ENCODE measurements around the gene TMEM151B. TPM values are rescaled to one million over a fixed set of nuclear protein-coding genes. Genes with fewer than 3 reads are reported as not detected.

TMEM151B gene
- total RNA-seq, 3 donors from 2014 or later (not counting 1 experiment from before 2014, with no cell fraction given), result not detected

DNA sequence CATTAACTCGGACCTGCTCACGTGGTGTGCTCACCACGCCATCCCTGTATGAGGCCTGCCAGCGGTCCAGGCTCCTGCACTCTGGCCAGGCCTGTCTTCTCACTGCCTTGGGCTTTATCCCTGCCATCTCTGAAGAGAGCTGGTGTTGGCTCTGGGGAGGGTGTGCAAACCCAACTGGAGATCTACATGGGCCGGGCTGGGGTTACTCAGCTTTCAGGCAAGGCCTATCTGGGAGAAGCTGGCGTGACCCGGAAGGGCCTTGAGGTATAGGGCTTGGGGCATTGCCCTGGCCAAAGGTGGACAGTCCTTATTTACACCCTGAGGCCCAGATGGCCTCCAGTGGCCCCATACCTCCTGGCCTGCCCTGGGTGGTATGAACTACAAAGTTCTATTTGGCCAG lies 41.8 kb upstream of the TMEM151B start:
- ATAC-seq (no peak), DNase-seq (no peak)
- peaks cover 12% of the 10 kb centered on the region for H3K4me1 ChIP-seq (ENCODE audit: control insufficient read depth, insufficient read depth, low read length)
- H3K27me3 ChIP-seq (ENCODE audit: control insufficient read depth, insufficient read depth, low read length), result no peaks in the 10 kb centered on the region
- TF ChIP-seq, protein P1, sequence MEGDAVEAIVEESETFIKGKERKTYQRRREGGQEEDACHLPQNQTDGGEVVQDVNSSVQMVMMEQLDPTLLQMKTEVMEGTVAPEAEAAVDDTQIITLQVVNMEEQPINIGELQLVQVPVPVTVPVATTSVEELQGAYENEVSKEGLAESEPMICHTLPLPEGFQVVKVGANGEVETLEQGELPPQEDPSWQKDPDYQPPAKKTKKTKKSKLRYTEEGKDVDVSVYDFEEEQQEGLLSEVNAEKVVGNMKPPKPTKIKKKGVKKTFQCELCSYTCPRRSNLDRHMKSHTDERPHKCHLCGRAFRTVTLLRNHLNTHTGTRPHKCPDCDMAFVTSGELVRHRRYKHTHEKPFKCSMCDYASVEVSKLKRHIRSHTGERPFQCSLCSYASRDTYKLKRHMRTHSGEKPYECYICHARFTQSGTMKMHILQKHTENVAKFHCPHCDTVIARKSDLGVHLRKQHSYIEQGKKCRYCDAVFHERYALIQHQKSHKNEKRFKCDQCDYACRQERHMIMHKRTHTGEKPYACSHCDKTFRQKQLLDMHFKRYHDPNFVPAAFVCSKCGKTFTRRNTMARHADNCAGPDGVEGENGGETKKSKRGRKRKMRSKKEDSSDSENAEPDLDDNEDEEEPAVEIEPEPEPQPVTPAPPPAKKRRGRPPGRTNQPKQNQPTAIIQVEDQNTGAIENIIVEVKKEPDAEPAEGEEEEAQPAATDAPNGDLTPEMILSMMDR (IDR thresholded peaks at IDR 0.05), result no peak
- Mint-ChIP-seq H3K27ac (no peak overlapping the region), H3K4me3 (no peak overlapping the region), H3K9me3 (no peaks in the 10 kb centered on the region), H3K4me1 (peaks cover 9 to 11% of the 10 kb centered on the region in 2 donors), H3K27me3 (ENCODE audit: low read depth in 2 of 2) (no peaks in the 10 kb centered on the region), H3K36me3 (no peaks in the 10 kb centered on the region)
- intact Hi-C loops (cut with micrococcal nuclease), result no loop called here
- H3K4me3 ChIP-seq (ENCODE audit: low read length), result no peak overlapping the region
- H3K27ac ChIP-seq (ENCODE audit: low read length), result no peak overlapping the region
- WGBS (ENCODE audit: insufficient coverage), result 98% methylated on average over 7 of the region's 7 CpGs
- no peaks in the 10 kb centered on the region for H3K9me3 ChIP-seq (ENCODE audit: control insufficient read depth, insufficient read depth, low read length)
- H3K36me3 ChIP-seq (ENCODE audit: control insufficient read depth, insufficient read depth, low read length), result no peaks in the 10 kb centered on the region

DNA sequence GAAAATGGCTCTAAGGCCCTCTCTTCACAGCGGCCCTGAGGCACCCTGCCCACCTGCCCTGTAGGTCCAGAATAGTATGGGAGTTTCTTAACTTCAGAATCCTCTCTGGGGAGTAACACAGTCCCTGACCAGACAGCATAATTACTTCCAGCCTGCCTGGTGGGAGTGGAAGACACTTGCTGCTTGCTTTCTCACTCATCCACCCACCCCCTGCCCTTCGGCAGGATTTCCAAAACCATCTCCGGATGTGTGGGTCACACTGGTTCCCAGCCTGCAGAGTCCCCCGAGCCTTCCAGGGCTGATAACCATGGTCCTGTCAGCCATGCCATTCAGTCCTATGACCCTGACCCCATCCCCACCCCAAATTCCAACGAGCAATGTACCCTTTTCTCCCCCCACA lies 41.4 kb upstream of the TMEM151B start:
- H3K36me3 ChIP-seq (ENCODE audit: control insufficient read depth, insufficient read depth, low read length), result no peaks in the 10 kb centered on the region
- Mint-ChIP-seq H3K4me1 (peaks cover 9% of the 10 kb centered on the region in 2 donors), H3K4me3 (no peak overlapping the region), H3K27ac (no peak overlapping the region), H3K27me3 (ENCODE audit: low read depth in 2 of 2) (no peaks in the 10 kb centered on the region), H3K36me3 (no peaks in the 10 kb centered on the region), H3K9me3 (no peaks in the 10 kb centered on the region)
- no peaks in the 10 kb centered on the region for H3K27me3 ChIP-seq (ENCODE audit: control insufficient read depth, insufficient read depth, low read length)
- H3K27ac ChIP-seq (ENCODE audit: low read length), result no peak overlapping the region
- ATAC-seq (no peak), DNase-seq (no peak)
- no peak overlapping the region for H3K4me3 ChIP-seq (ENCODE audit: low read length)
- peaks cover 12% of the 10 kb centered on the region for H3K4me1 ChIP-seq (ENCODE audit: control insufficient read depth, insufficient read depth, low read length)
- intact Hi-C loops (cut with micrococcal nuclease), result no loop called here
- TF ChIP-seq, protein P1 (IDR thresholded peaks at IDR 0.05), result no peak
- 97% methylated on average over 5 of the region's 5 CpGs for WGBS (ENCODE audit: insufficient coverage)
- no peaks in the 10 kb centered on the region for H3K9me3 ChIP-seq (ENCODE audit: control insufficient read depth, insufficient read depth, low read length)

DNA sequence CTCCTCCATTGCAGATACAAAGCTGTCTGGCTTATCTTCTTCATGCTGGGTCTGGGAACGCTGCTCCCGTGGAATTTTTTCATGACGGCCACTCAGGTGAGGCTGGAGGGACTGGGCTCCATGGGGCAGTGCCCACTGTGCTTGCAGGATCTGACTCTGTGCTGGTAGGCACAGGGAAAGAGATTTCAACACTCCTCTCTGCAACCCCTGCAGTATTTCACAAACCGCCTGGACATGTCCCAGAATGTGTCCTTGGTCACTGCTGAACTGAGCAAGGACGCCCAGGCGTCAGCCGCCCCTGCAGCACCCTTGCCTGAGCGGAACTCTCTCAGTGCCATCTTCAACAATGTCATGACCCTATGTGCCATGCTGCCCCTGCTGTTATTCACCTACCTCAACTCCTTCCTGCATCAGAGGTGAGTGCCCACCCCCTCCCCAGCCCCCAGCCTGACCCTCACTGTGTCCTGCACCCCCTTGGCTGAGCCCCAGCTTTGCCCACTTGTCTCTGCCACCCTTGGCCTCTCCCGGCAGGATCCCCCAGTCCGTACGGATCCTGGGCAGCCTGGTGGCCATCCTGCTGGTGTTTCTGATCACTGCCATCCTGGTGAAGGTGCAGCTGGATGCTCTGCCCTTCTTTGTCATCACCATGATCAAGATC lies 40.7 kb upstream of the TMEM151B start:
- WGBS (ENCODE audit: insufficient coverage), result 97% methylated on average over 11 of the region's 11 CpGs
- Histone ChIP-seq H3K27me3 (ENCODE audit: control insufficient read depth, insufficient read depth, low read length) (no peaks in the 10 kb centered on the region), H3K36me3 (ENCODE audit: control insufficient read depth, insufficient read depth, low read length) (no peaks in the 10 kb centered on the region), H3K4me1 (ENCODE audit: control insufficient read depth, insufficient read depth, low read length) (peaks cover 7% of the 10 kb centered on the region), H3K27ac (ENCODE audit: low read length) (no peak overlapping the region), H3K4me3 (ENCODE audit: low read length) (no peak overlapping the region), H3K9me3 (ENCODE audit: control insufficient read depth, insufficient read depth, low read length) (no peaks in the 10 kb centered on the region)
- Mint-ChIP-seq H3K9me3 (no peaks in the 10 kb centered on the region), H3K4me3 (no peak overlapping the region), H3K27ac (no peak overlapping the region), H3K36me3 (no peaks in the 10 kb centered on the region), H3K4me1 (peaks cover 3% of the 10 kb centered on the region in 2 donors), H3K27me3 (ENCODE audit: low read depth in 2 of 2) (no peaks in the 10 kb centered on the region)
- intact Hi-C loops (cut with micrococcal nuclease), result no loop called here
- TF ChIP-seq, protein P1 (IDR thresholded peaks at IDR 0.05), result no peak
- ATAC-seq, result no peak
- no peak for DNase-seq

All from natural killer cell (primary cell).